Stomach (tissue), 4 donors: ENCODE data around the gene CASKIN2.

Experiments used
- POLR2A ChIP-seq, 4 donors: fragments of 450-650 bp; IDR thresholded peaks; one replicate each; pipeline ENCODE4 v1.6.1; 2016; ENCODE audit warnings: antibody characterized with exemption in 4 of 4, control low read depth in 2 of 4, mild to moderate bottlenecking in 1 of 4, moderate library complexity in 1 of 4
- TF ChIP-seq, protein P1 (sequence below), 7 experiments: fragments of 450-650 bp in 4 of 7; fragments of 200-600 bp in 3 of 7; sonication (generic) in 3 of 7; IDR thresholded peaks; one replicate each; pipeline ENCODE4 v1.5.1; 2016 to 2019; ENCODE audit warnings: antibody characterized with exemption in 7 of 7, control low read depth in 2 of 7, mild to moderate bottlenecking in 1 of 7

GRCh38 chr17:75524269-75524969 is 9.1 kb upstream of the CASKIN2 start:
- TF ChIP-seq, protein P1, sequence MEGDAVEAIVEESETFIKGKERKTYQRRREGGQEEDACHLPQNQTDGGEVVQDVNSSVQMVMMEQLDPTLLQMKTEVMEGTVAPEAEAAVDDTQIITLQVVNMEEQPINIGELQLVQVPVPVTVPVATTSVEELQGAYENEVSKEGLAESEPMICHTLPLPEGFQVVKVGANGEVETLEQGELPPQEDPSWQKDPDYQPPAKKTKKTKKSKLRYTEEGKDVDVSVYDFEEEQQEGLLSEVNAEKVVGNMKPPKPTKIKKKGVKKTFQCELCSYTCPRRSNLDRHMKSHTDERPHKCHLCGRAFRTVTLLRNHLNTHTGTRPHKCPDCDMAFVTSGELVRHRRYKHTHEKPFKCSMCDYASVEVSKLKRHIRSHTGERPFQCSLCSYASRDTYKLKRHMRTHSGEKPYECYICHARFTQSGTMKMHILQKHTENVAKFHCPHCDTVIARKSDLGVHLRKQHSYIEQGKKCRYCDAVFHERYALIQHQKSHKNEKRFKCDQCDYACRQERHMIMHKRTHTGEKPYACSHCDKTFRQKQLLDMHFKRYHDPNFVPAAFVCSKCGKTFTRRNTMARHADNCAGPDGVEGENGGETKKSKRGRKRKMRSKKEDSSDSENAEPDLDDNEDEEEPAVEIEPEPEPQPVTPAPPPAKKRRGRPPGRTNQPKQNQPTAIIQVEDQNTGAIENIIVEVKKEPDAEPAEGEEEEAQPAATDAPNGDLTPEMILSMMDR (IDR thresholded peaks at IDR 0.05), result no peak
- no peak for TF ChIP-seq POLR2A (IDR thresholded peaks at IDR 0.05)
